HG03039 (cell line): ENCODE data around the gene NUP107.

Experiments used
- ATAC-seq: cut with Tn5 transposase; IDR thresholded peaks from one replicate; pipeline ENCODE4 v1.9.1; 2021; ENCODE audit warnings: mild to moderate bottlenecking, moderate library complexity; ENCODE audit not compliant: unreplicated experiment

Gene NUP107

DNA sequence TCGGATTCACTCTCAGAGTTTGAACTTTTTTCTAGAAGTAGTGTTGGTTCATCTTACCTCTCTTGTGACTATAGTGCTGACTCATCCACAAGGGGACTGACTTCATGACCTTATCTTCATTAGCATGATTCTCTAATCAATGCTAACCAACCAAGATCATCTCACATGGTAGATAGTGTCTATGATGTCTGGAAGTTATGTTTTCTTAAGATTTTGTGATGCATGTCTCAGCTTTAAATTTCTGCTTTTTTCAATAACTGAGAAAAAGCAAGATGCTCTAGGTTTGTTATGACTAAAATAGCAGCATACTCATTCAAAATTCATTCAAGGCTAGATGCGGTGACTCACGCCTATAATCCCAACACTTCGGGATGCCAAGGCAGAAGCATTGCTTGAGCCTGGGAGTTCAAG lies 46.9 kb downstream of the NUP107 start:
- ATAC-seq = no peak

- ATAC-seq = no peak
Observed at GRCh38 chr12:68739891-68740290, 53.1 kb downstream of the NUP107 start.

DNA sequence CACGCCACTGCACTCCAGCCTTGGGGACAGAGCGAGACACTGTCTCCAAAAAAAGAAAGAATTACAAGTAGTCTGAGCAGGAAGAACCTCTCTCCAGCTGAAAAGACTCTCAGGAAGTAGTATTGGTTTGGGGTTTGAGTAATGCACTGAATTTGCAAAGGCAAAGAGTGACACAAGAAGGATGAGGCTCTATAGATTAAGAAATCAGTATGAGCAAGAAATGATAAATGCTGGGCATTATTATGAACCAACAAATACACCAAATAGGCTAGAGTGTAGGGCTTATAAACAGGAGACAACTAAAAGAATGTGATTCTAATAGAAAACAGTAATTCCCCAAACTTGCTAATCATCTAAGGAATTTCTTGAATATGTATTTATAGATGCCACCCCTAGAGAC lies 56.6 kb downstream of the NUP107 start:
- no peak for ATAC-seq

- no peak for ATAC-seq
Observed at GRCh38 chr12:68745376-68745903, 58.7 kb downstream of the NUP107 start.

DNA sequence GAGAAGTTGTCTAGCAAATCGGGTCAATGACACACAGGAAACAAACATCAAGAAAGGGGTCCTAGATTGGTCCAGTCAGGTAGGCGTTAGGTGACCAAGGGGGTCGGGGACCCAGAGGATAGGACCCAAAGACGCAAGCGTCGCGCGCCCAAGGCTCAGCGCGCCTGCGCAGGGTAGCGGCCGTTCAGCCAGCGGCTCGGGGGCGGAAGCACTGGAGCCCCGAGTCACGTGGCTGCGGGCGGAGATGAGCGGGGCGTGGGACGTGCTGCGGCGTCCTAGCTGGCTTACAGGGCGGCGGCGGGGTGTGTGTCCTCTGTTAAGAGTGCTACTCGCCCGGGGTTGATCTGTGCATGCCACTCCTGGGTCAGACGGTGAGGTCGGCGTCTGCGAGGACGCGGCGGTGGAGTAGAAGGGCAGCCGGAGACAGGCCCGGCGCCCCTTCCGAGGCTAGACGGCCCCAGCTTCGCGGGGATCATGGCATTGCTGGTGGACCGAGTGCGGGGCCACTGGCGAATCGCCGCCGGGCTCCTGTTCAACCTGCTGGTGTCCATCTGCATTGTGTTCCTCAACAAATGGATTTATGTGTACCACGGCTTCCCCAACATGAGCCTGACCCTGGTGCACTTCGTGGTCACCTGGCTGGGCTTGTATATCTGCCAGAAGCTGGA lies 59.3 kb downstream of the NUP107 start, which contains the start of gene SLC35E3:
Gene SLC35E3 (plus strand): TSS at position 273 of the 668 bp plus-strand sequence. CDS start 202 bp downstream, at position 475.
- ATAC-seq = peak; percentile 98

GRCh38 chr12:68746572-68747180 lies 59.9 kb downstream of the NUP107 start:
- peak; percentile 11 for ATAC-seq

DNA sequence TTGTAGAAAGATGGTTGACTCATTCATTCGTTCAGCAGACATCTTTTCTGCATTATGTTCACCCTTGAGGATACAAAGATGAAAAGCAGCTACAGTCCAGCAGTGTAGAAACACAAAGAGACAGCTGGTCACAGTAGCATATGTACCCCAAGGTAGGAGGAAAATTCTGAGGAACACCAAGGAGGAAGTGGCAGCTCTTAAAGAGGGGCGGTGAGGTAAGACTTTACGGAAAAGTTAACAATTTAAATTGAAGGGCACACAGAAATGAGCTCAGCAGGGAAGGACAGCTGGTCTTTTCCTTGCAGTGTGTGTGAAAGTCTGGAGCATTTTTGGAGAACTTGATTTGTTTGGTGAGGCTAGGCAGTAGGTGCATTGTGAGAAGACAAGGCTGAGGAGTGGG lies 62.7 kb downstream of the NUP107 start:
- ATAC-seq = no peak

DNA sequence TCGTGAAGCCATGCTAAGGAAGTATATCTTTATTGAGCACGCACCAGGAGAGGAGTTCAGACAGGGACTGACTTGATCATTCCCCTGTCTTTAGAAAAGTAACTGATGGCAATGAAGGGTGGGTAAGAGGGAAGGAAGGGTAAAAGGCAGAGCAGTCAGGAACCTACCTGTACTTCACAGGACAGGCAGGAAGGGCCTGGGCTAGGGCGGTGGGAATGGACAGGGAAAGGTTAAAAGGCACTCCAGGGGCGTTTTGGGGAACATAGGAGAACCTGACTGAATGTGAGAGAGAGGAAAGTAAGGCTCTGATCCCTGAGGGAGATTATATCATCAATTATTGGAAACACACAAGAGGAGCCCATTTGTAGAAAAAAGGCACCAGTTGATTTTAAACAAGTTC lies 63.1 kb downstream of the NUP107 start:
- ATAC-seq = no peak

DNA sequence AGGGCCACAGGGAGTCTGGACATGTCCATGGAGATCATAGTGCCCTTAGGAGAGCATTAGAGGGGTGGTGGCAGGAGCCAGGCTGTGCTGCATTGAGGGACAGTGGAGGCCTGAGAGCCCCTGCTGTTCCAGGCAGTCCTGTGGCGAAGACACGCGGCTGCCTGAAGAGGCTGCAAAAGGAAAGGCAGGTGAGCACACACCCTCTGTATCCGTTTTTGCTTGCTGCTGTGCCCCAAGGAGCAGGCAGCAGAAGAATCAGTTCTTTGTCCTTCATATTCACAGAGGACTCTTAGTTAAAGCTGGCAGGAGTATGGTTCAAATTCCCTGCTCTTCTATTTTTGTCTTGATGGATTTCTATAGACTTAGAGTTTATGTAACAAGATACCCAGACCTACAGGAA lies 63.7 kb downstream of the NUP107 start:
- no peak for ATAC-seq

DNA sequence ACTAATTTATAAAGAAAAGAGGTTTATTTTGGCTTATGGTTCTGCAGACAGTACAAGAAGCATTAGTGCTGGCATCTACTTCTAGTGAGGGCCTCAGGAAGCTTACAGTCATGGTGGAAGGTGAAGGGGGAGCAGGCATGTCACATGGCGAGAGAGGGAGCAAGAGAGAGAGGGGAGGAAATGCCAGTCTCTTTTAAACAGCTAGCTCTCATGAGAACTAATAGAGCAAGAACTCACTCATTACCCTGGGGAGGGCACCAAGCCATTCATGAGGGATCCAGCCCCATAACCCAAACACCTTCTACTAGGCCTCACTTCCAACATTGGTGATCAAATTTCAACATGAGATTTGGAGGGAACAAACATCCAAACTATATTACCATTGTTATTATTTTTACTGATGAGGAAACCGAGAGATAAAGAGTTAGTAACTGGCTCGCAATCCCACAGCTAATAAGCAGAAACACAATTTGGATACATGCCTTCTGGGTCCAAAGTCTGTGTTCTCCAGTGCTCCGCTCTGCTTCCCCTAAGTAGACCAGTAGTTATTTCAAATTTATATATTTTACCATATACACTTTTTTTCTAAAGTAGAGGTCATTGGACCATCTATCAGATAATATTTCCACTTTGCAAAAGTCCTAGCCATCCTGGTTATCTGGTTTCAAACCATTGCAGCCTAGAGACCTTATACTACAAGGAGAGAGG lies 68.9 kb downstream of the NUP107 start:
- ATAC-seq = no peak

DNA sequence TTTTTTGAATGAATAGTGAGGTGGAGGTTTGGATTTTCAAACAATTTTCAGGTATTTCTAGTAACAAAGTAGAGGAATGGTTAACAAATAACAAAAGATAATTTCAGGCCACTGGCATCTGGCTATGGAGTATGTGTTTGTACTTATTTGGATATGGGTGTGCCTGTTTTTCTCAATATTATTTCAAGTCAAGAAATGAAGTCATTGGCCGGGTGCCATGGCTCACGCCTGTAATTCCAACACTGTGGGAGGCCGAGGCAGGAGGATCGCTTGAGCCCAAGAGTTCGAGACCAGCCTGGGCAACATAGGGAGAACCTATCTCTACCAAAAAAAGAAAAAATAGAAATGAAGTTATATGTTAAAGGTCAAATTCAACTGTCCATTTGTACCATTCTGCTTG lies 73.1 kb downstream of the NUP107 start:
- ATAC-seq = no peak

- no peak for ATAC-seq
Observed at GRCh38 chr12:68760806-68761441, 74.1 kb downstream of the NUP107 start.

GRCh38 chr12:68761442-68761812 lies 74.6 kb downstream of the NUP107 start:
- no peak for ATAC-seq

DNA sequence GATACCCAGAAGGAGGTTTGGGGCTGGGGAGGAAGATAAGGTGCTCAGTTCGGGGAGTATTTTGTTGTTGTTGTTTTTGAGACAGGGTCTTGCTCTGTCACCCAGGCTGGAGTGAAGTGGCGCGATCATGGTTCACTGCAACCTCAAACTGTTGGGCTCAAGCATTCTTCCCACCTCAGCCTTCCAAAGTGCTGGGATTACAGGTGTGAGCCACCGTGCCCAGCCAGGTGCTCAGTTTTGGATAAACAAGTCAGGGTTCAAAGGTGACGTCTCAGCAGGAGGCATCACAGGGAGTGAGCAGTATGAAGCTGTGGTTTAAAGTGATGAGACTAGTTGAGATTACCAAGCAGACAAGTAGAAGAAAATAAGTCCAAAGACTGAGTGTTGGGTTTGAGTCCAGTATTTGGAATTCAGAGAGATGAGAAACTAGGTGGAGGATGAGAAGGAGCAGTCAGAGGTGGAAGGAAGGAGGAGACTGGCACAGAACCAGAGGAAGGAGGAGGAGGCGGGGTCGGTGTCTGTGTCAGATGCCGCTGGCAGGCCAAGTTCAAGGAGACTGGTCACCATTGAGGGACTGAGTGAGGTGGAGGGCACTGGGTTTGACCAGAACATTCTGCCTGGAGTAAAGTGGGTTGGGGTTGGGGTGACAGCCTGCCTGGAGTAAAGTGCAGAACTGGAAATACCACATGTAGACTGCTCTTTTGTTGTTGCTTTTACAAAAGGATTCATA lies 75.3 kb downstream of the NUP107 start:
- ATAC-seq = no peak

DNA sequence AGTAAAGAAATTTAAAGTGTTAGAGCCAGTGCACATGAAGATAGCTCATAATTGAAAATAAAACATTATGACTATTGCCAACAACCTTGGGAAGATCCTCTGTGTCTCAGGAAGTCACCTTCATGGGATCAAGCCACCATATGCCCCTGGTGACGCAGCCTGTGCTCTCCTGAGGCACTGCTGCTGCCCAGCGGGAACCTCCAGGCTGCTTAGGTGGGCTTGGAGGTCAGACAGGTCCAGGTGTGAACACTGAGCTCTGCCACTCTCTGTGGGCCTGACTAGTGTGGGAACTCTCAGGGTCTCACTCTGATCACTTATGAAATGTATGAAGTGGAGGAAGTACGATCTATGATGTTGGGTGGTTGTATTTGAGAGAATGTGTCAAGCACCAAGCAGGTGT lies 75.9 kb downstream of the NUP107 start:
- no peak for ATAC-seq

- no peak for ATAC-seq
Observed at GRCh38 chr12:68765696-68766095, 78.9 kb downstream of the NUP107 start.

GRCh38 chr12:68766646-68767045 lies 79.9 kb downstream of the NUP107 start:
- ATAC-seq = no peak

- ATAC-seq = no peak
Observed at GRCh38 chr12:68767191-68767590, 80.4 kb downstream of the NUP107 start.

GRCh38 chr12:68768431-68768939 lies 81.7 kb downstream of the NUP107 start:
- ATAC-seq = no peak

DNA sequence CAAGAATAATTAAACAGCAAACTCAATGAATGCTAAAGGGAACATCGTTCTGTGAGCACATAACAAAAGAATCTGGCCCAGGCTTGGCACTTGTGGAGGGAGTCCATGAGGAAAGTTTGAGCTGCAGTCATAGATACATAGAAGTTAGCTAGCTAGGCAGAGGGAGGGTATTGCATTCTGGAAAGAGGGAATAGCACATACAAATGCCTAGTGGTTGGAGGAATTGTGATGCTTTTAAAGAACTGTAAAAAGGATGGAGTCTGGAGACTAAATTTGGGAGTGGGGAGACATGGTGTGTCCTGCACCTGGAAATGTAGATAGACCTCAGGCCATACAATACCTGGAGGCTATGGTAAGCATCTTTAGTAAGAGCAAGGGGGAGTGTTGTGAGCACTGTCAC lies 83.2 kb downstream of the NUP107 start:
- ATAC-seq = no peak
